NK-92 treated with Interleukin-12 subunit alpha and Interleukin-12 subunit beta, amount 100 ng/mL, for 24 hours (cell line): Measurements from ENCODE around the gene AGAP3.

Source experiments
- DNase-seq: peaks from one replicate; lab custom pipeline; 2025; lab: John Stamatoyannopoulos, UW

Gene AGAP3

DNA sequence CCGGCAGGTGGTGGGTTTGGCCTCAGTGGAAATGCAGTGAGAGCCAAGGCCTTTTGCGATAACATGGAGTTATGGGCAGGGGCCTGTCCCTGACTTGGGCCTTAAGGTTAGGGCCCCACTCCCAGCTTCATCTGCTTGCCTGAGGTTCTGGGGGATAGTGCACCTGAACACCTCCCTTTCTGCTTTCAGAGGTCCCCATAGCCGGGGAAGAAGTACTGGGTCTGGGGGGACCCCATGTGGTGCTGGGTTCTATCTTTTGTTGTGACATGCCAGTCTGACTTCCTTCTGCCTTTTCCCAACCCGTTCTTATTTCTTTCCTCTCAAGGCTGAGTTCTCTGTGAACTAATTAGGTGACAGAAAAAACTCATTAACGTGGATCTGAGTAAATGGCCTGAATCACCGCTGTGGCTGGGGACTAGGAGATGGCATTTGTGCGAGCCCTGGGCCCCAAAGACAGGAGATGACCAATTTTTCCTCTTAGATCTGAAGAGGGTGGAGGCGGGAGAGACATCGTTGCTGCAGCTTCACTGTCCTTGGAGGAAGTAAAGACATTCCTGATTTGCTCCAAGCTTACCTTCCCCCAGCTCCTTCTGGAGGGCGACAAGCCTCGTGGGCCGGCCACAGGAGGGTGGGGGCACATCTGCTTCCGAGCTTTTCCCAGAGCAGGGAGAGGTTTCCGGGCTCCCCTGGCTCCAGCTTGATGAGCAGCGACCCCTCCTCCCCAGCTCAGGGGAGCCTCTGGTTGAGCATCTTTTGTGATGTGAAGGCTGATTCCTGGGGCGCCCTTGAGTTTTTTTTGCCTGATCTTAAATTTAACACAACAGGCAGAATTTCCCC lies 2.0 kb downstream of the AGAP3 start:
- DNase-seq = no peak

DNA sequence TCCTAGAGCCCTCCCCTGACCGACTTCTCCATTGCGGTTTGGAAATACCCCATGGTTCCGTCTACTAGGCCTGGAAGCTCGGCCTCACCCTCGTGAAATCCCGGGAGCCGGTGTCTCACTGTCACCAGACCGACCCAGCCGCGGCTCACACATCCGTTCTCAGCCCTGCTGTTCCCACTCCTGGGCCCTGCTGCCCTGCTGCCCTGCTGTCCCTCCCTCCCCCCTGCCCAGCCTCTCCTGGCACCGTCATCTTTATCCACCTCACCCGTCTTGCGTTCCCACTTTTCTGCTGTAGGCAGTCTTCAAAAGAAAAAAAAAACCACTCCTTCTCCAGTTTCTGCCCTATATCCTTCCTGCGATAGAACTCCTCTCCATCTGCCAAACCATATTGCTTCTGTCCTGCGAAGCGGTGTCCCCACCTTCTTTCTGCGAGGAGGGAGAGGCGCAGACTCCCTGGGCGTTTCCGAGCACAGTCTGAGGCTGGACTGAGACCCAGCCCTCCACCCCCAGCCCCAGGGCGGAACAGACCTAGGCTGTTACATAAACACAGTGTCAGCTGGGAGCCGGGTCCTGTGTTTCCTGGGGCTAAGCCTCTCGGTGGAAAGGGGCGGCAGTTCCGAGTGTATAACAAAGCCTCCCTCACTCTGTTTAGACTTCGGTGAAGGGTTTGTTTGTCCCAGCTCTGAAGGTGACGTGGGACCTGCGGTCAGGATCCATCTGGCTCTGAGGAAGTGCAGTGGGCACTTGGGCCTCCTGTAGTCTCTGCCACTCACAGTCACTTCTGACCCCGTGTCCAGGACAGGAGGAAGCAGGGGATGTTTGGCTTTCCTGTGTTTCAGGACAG lies 2.8 kb downstream of the AGAP3 start:
- DNase-seq = no peak

DNA sequence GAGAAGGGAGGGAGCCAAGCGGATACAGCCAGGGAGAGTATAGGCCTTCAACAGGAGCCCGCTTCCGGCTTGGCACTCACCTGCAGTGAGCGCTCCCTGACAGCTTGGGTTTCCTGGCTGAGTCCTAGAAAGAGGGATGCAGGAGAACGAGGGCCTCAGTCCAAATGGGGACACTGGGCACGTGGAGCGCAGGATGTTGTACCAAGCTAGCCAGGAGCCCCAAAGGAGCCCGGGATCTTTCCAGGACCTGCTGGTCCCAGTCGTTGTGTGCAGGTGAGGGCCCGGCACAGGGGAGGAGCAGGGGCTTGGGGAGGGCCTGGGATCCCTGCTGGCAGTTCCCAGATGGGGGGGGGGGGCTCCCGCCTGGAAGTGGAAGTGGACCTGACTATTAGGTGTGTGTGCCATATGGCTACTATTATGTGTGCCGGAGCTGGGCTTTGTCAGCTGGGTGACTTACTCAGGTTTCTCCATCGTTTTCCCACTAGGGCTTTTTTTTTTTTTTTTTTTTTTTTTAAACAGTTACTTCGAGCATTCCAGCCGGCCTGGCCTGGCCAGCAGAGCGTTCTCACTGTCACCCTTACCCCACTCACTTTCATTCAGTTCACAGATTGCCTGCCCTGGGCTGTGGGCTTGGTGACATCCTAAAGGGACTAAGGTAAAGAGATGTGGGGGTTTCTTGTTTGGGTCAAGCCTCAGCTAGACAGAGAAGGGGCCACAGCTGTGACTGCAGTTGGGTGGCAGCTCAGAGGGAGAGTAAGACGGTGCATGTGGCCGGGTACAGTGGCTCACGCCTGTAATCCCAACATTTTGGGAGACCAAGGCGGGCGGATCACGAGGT lies 3.8 kb downstream of the AGAP3 start:
- no peak for DNase-seq

DNA sequence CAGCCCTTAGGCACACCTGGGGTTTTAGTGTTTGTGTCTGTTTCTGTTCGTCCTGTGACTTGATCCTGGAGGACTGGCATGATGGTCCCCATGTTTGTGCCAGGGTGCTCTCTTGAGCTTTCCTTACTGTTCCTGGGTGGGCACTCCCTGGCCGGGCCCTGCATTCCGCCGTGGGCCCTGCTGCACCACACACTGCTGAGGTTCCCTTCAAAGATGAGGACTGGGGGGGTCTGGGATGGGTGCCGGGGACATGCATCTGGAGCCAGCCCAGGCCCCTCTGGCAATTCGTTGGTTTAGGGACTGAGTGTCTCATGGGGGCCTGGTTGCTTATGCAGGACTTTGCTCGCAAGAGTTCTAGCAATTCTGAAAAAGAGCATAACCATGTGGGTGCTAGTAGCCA lies 4.7 kb downstream of the AGAP3 start:
- DNase-seq = no peak

DNA sequence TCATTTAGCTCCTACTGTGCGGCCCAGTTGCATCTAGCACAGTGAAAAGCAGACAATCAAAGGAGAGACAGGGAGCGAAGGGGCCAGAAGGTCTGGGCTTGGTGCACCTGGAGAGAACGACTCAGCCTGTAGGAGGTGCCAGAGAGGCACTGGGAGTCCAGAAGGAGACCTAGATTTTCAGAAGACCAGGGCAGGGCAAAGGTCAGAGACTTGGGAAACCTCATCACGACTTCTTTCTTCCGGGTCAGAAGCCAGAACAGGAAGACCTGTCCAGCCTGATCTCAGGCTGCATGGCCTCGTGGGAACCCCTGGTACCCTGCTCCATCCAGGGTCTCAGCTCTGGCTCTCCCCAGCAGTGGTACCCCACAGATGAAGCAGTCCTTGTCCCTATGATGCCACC lies 5.2 kb downstream of the AGAP3 start:
- DNase-seq = no peak

DNA sequence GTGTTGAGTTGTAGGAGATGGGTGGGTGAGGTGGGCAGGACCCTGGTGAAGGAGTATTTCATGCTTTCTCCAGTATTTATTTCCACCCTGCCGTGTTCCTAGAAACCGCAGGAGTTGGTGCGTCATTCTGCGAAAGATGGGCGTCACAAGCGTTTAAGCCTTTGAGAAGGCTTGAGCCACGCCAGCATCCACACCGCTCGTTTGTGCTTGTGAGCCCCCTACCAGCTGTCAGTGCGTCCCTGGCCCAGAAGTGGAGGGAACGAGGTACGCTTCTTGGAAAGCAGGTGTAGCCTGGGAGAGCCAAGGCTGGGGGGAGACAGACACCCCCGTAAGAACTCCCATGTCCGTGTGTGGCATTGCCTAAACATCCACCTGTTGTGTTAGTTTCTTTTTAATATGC lies 5.7 kb downstream of the AGAP3 start:
- no peak for DNase-seq

DNA sequence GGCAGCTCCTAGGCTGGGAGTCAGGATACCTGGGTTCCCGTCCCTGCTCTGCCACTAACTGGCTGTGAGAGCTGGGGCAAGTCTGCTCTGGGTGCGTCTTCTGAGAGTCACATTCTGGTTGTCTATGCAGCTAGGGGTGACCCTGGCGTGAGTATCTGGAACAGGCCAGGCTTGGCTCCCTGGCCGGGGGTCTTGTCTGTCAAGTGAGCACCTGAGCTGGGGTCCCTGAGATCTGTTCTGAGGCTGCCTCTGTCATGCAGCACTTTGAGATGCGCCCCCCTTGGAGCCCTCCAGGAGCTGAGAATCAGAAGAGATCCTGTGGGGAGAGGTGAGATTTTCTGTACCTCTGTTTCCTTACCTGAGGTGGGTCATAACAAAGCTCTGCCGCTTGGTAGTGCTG lies 7.5 kb downstream of the AGAP3 start:
- no peak for DNase-seq

DNA sequence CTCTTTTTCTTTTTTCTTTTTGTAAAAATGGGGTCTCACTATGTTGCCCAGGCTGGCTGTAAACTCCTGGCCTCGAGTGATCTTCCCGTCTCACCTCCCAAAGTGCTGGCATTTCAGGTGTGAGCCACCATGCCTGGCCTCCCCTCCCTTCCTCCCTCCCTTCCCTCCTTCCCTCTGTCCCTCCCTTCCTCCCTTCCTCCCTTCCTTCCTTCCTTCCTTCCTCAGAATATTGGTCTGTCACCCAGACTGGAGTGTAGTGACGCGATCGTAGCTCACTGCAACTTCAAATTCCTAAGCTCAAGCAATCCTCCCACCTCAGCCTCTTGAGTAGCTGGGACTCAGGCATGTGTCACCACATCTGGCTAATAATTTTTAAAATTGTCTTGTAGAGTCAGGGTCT lies 8.4 kb downstream of the AGAP3 start:
- no peak for DNase-seq

DNA sequence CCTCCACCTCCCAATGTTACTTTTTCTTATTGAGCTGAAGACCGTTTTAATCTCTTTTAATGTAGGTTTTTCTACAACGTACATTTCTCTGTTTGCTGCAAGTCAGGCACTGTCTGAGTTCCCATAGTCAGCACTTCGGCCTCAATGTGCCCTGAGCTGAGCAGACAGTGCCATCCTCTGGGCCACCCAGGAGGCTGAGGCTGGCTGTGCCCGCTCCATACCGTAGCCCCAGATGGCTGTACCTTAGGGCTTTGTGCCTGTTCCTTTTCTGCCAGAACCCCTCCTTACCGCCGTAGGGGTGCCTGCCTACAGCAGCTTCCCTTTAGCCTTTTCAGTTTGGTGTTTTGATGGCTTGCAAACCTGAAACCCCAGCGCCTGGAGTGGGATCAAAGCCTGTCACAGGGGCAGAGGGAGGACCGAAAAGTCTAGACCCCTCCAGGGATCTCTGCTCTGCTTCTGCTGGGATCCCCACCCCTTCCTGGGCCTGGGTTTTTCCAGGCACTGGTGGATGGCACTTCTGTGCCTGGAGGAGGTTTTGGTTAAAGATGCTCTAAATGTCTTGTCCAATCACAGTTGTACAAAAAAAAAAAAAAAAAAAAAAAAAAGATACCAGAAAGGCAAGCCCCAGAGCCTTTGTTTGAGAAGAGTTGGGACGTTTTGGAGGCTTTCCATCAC lies 9.0 kb downstream of the AGAP3 start:
- DNase-seq = no peak

DNA sequence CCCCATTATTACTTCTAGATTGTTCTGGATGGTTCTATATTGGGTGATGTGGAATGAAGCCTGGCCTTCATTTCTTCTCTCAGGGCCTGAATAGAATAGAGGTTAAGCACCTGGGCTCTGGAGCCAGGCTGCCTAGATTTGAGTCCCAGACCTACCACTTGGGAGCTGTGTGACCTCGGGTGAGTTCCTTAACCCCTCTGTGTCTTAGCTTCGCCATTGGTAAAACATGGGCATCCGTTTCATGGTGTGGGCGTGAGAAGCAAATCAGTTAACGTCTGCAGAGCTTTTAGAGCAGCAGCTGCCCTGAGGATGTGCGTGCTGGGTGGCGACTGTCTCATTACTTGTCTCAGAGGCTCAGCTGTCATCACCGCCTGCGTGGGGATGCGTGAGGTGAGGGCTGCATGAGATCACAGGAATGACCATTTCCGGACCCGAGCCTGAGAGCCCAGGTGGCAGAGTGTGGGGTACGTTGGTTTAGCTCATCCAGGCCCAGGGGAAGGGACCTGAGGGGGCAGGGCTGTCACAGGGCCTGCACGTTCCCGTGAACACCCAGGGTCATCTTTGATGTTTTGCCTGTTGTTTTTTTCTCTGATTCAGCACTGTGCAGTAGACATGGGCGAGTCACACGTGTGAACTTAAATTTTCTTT lies 9.7 kb downstream of the AGAP3 start:
- DNase-seq = no peak

DNA sequence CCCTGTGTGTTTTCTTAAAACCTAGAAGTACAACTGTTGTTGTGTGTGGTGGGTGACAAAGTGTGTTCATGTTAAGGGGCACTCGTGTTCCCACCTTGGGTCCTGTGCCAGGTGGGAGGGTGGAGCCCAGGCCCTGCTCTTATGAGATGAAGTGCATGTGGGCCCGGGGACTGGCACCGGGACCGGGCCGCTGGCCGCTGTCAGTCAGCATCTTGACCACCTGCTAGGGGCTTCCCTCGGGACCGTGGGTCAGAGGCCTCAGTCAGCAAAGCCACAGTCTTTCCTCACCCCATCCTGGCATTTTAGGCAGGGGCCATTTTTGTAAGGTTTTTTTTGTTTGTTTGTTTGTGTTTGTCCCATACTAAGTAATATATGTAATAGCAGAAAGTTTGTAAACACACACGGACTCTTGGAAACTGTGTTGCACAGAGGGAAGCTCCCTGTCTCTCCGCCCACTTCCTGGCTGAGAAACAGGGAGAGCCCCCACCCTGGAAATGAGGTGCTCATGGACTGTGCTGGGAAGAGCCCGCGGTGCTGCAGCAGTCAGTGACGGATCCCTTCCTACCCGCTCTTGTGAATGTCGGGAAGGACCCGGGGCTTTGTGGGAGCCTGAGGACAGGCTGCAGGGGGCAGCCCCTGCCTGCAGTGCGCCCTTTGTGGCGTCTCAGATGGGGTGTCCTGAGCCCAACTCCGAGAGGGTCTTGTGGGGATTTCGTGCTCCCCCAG lies 13.4 kb downstream of the AGAP3 start:
- DNase-seq = no peak

DNA sequence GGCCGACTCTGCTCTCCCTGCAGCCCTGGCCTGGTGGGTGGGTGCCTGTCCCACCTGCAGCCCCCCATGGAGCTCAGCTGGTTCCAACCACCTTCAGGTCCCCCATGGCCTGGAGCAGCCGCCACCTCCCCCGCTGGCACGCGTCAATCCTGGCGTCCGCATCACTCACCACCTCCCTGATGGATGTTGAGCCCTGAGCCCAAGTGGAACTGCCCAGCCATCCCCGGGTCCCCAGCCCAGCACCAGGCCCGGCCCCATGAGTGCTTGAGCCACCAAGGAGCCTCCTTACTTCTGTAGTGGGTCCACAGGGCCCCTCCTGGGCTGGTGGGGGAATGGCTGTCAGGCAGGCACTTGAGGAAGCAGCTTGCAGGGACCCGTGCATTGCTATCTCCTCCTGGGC lies 14.6 kb downstream of the AGAP3 start:
- DNase-seq = no peak

DNA sequence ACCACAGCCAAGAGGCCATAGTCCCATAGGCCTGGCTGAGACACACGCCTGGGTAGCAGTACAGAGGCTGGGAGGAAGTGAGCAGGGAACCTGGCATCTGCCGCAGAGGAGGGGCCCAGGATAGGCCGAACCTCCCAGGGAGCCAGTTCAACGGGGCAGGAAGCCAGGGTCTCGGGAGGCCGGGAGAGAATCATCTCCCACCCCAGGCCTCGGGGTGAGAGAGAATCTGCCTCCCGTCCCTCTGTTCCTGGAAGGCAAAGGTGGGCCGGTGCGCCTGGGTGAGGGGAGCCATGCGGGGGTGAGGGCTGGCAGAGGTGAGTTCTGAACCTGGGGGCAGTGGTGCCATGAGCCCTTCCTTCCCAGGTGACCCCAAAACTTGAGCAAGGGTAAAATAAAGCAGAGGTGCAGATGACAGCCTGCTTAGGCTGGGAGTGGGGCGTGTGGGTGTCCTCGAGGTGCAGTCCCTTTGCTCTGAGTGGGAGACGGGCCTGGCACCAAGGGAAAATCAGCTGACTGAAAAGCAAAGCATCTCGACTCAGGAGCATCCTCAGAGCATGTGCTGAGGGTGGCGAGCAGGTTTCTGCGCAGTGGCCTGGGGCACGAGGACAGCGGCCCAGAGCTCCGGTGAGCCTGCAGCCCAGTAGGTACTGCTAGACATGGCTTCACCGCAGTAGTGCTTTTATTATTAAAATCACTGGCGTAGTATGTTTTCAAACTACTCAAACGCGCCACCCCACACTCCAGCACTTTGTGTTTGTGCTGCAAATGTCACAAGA lies 15.5 kb downstream of the AGAP3 start:
- no peak for DNase-seq

DNA sequence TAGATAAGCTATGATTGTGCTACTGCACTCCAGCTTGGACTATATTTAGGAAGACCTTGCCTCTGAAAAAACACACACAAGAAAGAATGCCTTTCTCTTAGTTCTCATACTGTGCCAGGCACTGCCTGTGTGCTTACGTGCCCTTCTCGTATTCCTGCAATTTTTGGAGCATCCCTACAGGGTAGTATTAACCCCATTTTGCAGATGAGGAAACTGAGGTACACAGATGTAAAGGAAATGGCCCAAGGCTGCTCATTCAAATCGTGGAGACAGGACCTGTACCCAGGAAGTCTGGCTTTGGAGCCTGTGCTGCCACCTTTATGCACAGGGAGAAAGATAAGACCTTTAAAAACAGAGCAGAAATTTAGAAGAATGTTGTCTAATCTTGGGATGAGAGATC lies 16.7 kb downstream of the AGAP3 start:
- DNase-seq = no peak

DNA sequence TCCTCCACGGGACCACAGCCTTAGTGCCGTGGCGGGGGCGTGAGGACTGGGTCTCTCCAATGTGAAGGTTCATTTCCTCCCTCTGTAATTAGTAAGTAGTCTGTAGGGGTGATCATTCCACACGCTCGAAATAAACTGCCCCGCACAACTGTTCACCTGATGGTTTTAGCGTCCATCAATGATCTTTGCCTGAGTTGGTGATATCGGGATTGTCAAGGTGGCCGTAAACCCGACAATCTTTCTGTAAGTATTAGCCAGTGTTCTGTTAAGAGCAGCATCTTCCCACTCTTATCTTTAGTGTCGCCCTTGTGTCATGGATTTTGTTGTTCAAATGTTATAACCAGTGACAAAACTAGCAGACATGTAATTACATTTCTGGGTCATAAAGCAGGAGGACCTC lies 17.7 kb downstream of the AGAP3 start:
- DNase-seq = no peak

DNA sequence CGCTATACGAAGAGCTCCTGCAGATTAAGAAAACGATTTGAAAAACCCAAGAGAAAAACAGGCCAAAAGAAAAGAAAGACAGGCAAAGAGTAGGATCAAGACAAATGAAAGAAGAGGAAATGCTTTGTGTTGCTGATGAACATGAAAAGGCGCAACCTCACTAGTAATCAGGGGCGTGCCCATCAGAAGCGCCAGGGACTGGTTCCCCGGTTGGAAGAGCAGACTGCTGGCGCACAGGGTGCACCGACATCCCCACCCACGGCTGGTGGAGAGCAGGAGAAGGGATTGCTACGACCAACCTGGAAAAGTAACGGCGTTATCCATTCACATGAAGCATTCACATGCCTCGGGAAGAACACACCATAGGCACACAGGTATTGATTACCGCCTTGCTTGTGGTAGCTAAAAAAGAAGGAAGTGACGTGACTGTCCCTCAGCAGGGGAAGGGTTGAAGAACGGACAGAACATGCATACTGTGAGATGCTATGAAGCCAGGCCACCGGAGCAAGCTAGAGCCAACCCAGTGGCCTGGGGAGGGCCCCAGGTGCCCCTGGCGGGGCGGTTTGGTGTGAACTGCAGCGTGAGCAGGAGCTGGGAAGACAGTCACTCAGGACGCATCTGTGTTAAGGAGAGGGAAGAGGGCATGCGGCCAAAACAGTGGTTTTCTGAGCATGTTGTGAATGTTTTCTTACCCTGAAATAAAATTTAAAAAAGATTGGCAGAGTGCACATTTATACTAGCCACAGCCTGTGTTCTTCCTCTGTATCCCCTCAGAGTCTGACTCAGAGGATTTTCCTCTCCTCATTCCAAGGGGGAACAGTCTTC lies 18.3 kb downstream of the AGAP3 start:
- no peak for DNase-seq

DNA sequence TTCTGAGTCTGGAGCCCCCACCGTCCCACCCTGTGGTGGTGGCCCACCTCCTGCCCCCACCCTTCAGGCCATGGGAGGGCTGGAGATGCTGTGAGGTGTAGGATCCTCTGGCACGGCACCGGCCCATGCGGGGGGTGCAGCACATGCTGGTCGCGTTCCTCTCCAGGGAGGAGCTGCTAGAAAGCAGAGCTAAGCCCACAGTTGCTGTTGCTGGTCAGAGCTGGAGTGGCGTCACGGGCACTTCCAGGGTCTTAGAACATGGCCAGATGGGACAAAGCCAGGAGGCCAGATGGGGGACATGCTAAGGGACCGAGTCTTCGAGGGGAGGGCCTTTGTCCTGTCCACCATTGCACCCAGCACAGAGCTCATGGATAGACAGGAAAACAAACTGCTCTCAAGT lies 21.6 kb downstream of the AGAP3 start:
- no peak for DNase-seq

DNA sequence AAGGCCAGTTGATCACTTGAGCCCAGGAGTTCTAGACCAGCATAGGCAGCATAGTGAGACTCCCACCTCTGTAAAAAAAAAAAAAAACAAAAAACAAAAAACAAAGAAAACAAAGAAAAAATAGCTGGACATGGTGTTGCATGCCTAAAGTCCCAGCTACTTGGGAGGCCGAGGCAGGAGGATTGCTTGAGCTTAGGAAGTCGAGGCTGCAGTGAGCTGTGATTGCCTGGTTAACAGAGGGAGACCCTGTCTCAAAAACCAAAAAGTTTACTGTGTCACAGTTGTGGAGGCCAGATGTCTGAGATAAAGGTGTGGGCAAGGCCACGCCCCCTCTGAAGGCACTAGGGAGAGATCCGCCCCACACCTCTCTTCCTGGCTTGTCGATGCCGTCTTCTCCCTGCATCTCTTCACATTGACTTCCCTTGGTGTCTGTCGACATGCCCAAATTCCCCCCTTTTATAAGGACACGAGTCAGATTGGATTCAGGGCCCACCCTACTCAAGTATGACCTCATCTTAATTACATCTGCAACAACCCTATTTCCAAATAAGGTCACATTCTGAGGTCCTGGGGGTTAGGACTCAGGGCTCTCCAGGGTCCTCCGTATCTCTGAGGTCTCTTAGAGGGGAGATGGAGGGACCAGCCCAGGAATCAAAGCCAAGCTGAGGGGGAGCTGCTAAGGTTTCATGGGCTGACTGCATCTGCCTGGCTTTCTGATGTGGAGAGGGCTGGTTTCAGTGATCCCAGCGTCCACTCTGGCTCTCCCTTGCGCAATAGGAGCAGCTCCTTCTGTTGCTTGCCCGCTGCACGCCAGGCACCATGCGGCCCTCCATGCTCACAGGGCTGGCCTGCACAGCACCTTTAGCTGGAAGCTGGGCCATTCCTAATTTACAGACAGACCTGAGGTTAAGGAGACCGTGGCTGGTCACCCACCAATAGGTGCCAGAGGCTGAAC lies 23.1 kb downstream of the AGAP3 start:
- no peak for DNase-seq
